Fibroblast of skin of right quadriceps (primary cell): ENCODE results near the gene COX6A2.
A peak's percentile ranks its signal among the peaks of the same experiment; 100 is the strongest.
"Not testable (repeated sequence)": the region's sequence is repeated elsewhere in the genome, so short reads cannot be mapped to it uniquely, and the experiment has no call there.

ENCODE experiments used
- DNase-seq: peaks from one replicate; pipeline ENCODE4 v3.0.0-alpha.2; 2013

The COX6A2 gene

DNA sequence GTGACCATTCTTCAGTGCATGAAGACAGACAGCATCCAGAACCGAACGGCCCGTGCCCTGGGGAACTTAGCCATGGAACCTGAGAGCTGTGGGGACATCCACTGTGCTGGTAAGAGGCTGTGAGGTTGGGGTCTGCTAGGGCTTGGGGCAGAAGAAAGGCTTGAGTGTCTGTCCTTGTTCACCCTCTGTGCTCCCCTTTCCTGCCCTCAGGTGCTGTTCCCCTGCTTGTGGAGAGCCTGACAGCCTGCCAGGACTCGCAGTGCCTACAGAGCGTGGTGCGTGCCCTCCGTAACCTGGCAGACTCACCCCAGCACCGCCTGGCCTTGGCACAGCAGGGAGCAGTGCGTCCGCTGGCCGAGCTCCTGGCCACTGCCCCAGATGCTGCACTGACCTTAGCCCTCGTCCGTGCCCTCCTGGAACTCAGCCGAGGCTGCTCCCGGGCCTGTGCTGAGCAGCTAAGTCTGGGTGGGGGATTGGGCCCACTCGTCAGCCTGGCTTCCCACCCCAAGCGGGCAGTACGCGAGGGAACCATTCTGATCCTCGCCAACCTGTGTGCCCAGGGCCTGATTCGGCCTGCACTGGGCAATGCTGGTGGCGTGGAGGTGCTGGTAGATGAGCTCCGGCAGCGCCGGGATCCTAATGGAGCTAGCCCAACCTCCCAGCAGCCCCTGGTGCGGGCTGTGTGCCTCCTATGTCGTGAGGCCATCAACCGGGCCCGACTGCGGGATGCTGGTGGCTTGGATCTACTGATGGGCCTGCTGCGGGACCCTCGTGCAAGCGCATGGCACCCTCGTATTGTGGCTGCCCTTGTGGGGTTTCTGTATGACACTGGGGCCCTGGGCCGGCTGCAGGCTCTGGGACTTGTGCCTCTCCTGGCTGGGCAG lies 34.0 kb upstream of the COX6A2 start:
- DNase-seq, result no peak

DNA sequence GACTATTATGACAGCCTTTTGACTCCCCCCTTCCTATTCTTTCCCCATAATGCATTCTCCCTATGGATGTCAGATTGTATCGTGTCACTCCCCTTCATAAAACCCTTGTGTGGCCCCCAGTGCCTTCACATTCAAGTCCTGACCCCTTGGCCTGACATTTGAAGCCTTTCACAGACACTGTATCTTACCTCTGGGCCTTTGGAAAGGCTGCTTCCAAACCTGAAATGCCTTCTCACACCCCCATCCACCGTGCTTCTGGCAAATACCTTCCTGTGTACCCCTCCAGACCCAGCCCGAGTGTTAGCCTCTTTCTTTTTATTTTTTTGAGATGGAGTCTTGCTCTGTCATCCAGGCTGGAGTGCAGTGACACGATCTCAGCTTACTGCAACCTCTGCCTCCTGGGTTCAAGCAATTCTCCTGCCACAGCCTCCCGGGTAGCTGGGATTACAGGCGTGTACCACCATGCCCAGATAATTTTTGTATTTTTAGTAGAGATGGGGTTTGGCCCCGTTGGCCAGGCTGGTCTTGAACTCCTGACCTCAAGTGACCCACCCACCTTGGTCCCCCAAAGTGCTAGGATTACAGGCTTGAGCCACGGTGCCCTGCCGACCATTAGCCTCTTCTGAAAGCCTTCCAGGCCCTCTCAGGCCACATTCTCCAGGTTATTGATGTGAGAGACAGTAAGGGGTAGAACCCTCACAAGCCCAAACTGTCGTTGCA lies 33.2 kb upstream of the COX6A2 start:
- DNase-seq, result no peak

DNA sequence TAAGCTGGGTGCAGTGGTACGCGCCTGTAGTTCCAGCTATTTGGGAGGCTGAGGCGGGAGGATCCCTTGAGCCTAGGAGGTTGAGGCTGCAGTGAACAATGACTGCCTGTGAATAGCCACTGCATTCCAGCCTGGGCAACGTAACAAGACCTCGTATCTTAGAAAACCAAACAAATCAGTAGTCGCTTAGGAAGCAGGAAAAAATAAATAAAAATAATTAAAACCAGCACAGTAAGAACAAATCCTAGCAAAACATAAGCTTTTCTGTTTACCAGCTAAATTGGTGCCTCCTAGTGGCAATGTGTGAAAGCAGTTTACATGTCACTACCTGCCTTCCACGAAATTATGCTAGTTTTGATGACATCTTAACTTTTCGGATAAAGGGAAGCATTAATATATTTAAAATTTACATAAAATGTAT lies 32.4 kb upstream of the COX6A2 start:
- peak; percentile 68 for DNase-seq

DNA sequence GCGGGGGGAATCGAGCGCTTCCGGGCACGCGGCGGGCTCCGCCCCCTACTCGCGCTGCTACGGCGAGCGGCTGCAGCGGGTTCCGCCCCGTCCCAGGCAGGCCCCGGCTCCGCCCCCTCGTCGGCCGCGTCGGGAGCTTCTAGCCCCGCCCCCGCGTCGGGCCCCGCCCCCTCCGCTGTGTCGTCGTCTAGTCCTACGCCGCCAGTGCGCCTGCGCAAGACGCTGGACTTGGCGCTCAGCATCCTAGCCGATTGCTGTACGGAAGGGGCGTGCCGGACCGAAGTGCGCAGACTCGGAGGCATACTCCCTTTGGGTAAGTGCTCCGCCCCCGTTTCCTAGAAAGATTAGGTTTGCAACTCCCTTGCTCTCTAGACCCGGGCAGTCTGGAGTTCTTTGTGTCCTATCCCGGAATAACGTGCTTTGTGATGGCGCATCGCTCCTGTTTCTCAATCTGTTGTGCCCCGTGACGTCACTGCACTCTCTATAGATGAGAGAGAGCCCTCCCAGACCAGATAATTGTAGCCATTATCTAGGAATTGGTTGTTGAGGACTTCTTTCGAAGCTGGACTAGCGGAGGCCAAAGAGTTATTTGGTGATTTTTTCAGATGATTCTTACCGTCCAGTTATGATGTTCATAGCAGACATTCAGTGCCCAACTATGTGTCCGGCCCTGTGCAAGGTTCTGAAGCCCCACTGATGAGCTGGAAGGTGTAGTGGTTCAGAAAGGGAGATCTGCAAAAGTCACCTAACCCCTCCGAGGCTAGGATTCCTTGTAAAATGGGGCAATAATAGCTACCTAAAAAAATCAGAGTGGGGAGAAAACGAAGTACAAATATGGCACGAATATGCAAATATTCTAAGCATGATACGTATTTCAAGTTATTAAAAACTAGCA lies 31.8 kb upstream of the COX6A2 start:
- DNase-seq, result peak; percentile 99

DNA sequence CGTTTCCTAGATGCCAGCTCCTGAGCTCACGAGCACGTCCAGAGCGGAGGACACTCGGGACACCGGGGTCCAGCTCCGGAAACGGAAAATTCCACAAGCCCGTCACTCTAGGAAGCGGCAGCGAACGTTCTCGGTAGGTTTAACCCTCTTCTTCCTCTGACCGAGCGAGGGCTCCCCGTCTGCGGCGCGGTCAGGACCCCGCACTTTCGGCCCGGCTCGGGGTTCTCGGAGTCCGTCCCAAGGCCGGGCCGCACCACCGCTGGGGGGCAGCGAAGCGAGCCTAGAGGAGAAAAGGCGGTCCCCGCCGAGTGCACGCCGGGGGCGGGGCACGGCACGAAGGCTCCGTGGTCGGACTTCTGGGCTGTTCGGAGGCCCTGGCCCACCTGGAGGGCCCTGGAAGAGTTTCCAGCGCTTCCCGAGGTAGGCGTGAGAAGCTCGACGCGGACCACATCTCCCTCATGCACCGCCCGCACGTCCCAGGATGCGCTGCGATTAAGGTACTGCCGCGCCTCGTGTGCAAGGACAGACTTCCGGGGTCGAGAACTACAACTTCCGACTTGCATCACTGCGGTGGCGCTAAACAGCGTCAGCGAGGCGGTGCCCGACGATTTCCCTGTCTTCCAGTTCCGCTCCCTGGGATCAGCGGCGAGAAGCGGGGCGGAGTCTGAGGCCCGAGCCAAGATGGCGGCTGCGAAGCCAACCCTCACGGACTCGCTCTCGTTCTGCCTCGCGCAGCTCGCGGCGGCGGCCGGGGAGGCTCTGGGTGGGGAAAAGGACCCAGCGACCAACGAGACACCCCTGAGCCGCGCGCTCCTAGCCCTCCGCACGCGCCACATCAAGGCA lies 30.9 kb upstream of the COX6A2 start, which contains the start of gene ARMC5:
ARMC5 (plus strand) TSS at position 658 of the 843 bp plus-strand sequence; CDS start at position 682, 24 bp downstream.
- peak; percentile 98 for DNase-seq

DNA sequence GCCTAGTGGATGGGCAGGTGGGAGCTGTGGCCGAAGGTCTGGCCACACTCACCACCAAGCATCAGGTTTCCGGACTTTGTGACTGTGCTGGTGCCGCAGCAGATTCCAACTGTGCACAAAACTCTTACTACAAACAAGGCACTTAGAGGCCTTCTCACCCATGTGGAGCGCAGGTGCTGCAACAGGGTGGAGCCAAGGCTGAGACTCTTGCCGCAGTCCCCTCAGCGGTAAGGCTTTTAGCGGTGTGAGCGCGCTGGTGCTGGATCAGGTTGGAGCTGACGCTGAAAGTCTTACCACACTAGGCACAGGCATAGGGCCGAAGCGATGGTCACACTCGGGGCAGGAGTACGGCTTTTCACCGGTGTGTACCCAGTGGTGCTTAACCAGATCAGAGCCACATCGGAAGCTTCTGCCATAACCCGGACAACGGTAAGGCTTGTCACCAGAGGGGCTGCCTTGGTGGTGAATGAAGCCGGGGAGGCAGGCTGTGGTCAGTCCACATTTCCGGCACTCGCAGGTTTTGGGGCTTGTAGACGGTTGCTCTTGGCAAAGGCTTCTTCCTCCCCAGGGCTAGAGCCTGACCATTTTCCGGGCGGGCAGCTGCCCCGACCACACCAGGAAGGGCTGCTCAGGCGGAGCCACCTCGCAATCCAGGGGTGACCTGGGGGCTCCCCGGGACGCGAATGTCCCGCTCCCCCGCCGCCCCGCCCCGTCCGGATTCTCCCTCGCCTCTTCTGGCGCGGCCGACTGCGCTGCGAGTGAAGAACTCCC lies 30.1 kb upstream of the COX6A2 start:
- DNase-seq, result no peak

DNA sequence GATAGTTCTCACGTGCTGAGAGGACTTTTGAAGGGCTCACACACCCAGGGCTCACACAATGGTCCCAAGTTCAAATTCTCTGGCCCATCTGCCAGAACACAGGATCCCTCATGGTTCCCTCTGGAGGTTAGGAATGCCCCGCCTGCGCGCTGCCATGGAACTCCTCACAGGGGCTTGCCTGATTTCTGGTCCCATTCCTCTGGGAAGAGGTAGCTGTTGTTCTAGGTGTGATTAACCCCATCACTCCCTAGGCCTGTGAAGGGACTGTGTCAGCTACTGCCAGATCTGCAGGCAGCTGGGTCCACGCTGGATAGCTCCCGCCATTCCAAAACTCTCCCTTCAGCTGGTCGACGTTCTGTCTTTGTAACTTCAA lies 28.8 kb upstream of the COX6A2 start:
- DNase-seq, result no peak

DNA sequence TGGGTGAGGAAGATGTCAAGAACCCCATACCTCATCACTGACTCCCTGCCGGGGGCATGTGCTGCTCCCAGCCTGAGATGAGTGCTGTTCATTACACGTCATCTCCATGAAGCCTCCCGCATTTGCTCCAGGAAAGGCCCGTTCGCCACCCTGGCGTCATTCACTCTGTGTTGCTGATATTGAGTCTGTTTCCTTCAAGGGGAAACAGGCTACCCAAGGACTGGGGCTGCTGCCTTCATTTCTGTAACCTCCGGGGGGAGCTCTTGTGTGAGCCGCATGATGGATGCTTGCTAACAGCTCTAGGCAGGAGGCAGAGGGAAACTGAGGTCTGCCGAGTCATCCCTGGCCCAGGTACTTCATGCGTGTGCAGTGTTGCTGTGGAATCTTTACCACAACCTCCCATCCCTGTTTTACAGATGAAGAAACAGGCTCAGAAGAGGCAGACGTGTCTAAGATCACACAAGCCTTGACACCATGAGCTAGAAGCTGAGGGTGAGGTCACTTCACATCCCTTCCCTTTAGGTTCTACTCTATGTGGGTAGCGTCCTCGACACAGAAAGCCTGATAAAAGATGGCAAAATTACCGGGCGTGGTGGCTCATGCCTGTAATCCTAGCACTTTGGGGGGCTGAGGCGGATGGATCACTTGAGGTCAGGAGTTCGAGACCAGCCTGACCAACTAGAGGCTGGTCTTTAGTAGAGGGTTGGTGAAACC lies 27.6 kb upstream of the COX6A2 start:
- no peak for DNase-seq

DNA sequence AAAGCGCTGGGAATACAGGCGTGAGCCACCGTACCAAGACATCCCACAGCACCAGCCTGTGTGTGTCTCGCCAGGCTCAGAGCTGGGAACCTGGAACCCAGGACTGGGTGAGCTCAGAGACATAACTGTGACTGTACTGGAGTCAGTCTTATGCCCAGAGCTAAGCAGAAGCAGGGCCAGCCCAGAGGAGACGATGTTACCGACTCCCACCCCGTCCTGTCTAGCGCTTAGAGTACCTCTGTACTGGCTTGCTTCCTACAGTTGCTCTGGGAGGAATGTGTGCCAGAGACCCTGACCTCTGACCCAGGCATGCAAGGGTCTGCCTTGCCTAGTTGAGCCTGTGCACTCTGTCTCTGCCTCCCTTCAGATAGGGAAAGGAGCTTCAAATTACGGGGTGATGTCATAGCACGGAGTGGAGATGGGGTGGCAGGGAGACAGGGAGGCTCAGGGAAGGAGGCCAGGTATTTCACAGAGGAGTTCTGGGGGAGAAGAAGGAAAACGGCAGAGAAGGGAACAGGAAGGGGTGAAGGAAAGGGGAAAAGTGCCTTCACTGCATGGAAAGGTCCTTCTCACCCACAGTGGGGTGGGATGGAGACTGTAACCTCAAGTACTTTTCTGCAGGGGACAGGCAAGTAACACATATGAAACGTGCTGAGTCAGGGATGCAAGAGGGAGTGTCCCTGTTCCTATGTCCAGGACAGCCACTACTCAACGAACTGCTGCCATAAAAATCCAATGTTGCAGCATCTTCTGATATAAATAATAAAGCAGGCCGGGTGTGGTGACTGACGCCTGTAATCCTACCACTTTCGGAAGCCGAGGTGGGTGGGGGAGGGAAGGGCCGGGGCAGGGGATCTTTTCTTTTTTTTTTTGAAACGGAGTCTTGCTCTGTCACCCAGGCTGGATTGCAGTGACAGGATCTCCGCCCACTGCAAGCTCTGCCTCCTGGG lies 25.4 kb upstream of the COX6A2 start:
- DNase-seq, result peak; percentile 56

DNA sequence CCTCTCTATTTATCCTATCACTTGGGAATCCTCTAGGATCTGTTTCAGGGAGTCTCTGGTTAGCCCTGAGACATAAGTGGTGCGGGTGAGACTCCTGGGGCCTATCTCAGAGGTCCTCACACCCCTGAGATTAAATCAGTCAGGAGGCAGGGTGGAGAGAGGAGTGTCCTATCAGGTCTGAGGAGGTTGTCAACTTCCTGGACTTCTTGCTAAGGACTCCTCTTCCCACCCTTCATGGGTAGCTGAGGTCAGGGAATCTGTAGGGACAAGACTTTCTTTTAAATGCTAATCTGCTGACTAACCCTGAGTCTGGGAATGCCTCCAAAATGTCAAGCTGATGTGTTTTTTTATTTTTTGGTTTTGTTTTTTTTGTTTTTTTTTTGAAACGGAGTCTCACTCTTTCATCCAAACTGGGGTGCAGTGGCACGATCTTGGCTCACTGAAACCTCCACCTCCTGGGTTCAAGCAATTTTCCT lies 24.5 kb upstream of the COX6A2 start:
- DNase-seq, result peak; percentile 90

DNA sequence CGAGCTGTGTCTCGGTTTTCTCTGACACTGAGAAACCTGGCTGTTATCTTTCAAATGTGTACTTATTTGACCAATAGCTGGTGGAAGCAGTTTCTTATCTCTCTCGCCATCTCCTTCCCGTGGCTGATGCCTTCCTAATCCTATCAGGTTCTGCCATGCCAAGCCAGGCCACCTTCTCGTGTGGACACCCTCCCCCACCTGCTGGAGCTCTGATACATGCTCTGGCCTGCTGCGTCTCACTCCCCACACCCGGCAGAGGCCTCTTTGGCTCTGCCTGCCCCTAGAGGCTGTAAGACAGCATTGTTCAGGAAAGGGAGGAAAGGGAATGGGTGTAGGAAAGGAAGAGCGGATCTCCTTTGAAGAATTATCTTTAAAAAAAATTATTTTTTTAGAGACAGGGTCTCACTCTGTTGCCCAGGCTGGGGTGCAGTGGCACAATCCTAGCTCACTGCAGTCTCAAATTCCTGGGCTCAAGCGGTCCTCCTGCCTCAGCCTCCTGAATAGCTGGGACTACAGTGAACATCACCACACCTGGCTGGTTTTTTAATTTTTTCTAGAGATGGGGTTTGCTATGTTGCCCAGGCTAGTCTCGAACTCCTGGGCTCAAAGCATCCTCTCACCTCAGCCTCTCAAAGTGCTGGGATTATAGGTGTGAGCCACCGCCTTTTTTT lies 23.7 kb upstream of the COX6A2 start:
- peak; percentile 75 for DNase-seq

DNA sequence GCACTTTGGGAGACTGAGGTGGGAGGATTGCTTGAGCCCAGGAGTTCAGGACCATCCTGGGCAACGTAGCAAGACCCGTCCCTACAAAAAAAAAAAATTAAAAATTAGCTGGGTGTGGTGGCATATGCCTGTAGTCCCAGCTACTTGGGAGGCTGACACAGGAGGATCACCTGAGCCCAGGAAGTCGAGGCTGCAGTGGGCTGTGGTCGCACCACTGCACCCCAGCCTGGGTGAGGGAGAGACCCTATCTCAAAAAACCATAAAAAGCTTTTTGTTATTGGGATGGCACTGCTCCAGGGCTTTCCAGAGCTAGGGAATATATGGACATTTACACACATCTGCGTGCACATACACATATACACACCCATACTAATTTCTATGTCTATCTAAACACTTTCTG lies 23.0 kb upstream of the COX6A2 start:
- no peak for DNase-seq

DNA sequence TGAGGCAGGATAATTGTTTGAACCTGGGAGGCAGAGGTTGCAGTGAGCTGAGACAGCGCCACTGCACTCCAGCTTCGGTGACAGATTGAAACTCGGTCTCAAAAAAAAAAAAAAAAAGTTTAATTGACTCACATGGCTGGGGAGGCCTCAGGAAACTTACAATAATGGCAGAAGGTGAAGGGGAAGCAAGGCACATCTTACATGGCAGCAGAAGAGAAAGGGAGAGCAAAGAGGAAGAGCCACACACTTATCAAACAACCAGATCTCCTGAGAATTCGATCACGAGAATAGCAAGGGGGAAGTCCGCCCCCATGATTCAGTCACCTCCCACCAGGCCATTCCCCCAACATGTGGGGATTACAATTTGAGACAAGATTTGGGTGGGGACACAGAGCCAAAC lies 17.8 kb upstream of the COX6A2 start:
- not testable (repeated sequence) for DNase-seq

DNA sequence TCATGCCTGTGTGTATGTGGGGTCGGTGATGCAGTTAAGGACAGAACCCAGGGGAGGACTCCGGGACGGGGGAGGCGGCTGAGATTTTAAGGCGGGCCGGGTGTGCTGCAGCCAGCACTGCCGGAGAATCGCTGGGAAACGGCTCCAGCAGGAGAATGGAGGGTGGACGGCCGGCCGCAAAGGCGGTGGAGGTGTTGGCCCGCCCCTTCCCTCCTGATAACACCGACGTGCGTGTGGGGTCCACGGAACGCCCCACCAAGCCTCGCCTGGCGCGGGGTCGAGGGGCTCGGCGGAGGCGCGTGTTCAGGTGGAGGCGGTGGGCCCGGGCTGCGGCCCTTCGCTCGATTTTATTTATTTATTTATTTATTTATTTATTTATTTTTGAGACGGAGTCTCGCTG lies 13.8 kb upstream of the COX6A2 start:
- DNase-seq, result no peak

DNA sequence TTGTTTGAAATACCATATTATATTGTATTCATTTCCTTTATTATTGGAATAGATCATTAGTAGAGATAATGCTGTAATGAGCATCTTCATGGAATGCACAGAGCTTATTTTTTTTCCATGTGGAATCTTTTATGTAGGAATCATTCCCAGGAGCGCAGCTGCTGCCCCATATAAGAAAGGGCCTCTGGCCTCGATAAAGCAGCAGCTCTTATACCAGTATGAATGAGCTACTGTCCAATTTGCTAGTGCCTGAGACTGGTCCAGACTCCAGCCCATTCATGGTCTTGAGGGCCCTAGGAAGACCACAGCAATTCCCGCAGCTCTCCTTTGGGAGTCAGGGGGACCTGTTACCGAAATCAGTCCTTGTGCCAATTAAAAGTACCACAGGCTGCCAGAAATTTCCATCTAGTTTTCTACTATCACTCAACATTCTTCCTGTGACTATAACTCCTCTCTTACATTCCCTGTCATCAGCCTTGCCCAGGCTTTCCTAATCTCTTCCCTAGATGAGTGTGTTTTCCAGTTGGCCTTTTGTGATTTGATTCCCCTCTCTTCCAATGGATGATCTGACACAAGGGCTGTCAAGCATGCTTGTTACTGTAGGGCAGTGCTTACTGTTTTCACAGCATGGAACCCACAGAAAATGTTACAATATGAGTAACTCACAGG lies 12.5 kb upstream of the COX6A2 start:
- DNase-seq, result no peak

DNA sequence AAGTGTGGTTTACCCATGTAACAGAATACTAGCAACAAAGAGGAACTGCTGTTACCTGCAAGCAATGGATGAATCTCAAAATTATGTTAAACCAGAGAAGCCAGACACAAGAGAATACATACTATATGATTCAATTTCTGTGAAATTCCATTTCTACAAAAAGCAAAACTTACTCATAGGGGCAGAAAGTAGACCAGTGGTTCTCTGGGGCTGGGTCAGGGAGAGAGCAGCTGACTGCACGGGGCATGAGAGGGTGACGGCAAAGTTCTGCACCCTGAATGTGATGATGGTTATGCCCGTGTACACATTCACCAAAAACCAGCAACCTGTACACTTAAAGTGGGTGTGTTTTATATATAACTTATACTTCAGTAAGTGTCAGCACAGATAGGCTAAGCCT lies 11.4 kb upstream of the COX6A2 start:
- DNase-seq, result no peak

DNA sequence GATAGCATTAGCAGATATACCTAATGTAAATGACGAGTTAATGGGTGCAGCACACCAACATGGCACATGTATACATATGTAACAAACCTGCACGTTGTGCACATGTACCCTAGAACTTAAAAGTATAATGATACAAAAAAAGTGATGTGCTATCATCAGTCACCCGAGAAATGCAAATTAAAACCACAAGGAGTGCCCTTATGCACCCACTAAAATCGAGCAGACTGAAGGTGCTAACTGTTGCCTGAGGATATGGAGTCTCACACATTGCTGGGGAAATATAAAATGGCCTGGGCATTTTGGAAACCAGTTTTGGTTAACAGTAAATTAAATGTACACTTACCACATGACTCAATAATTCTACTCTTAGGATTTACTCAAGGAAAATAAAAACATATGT lies 10.9 kb upstream of the COX6A2 start:
- DNase-seq, result not testable (repeated sequence)

DNA sequence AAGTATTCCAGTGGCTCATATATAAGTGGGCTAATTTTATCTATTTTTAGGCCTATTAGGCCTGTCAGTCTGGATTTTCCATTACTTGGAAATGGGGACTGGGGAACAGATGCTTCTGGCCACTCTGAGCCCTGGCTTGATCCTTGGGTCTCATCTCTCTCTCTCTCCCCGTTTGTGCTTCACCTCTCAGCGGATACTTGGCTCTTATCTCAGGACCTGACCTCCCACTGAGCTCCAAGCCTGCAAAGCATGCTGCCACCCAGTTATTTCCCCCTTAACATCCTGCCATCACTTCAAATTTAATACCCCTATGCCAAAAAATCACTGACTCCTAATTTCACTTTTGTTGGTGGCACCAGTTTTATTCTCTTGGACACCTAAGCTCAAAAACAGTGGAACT lies 10.3 kb upstream of the COX6A2 start:
- DNase-seq, result no peak
